A673 (cell line): ENCODE data around the gene GAPDH. TPM values are rescaled to one million over a fixed set of nuclear protein-coding genes. Genes with fewer than 3 reads are reported as not detected.
A peak's percentile ranks its signal among the peaks of the same experiment; 100 is the strongest.

Source experiments
- BruUV-seq: library from RNA; stranded (reverse); fragments of 400-500 nt; replicated peaks from 2 replicates; lab custom pipeline; 2021; lab: Mats Ljungman, UMichigan
- CTCF ChIA-PET: fragments of 300-600 bp; sonication (Branson Sonifier 250); formaldehyde crosslinking; loops from one replicate; lab custom pipeline; 2022; ENCODE audit warnings: antibody characterized with exemption; lab: Charles Lee
- POLR2A ChIA-PET: fragments of 300-600 bp; sonication (Branson Sonifier 250); formaldehyde crosslinking; loops from one replicate; lab custom pipeline; 2022; ENCODE audit warnings: antibody characterized with exemption; ENCODE audit not compliant: low non-redundant PET; lab: Charles Lee
- DNase-seq: peaks from one replicate; pipeline ENCODE4 v3.0.0-alpha.2; 2015; ENCODE audit warnings: low spot score
- H3K27ac ChIP-seq: fragments of 200-600 bp; sonication (generic); 2 replicates; pipeline ENCODE4 v1.5.1; 2016; ENCODE audit warnings: mixed run types, low read depth, mild to moderate bottlenecking, mixed read lengths, antibody characterized with exemption, low read length; ENCODE audit not compliant: poor library complexity, severe bottlenecking
- H3K27me3 ChIP-seq: fragments of 200-600 bp; sonication (generic); replicated peaks from 2 replicates; pipeline ENCODE4 v1.6.1; 2017; ENCODE audit warnings: mixed run types, low read depth, mild to moderate bottlenecking, mixed read lengths, antibody characterized with exemption, low read length; ENCODE audit not compliant: insufficient read depth, poor library complexity
- H3K36me3 ChIP-seq: fragments of 200-600 bp; sonication (generic); 2 replicates; pipeline ENCODE4 v1.6.1; 2016; ENCODE audit warnings: mixed run types, mild to moderate bottlenecking, mixed read lengths, antibody characterized with exemption, low read length; ENCODE audit not compliant: insufficient read depth, poor library complexity, severe bottlenecking
- H3K4me1 ChIP-seq: fragments of 200-600 bp; sonication (generic); 2 replicates; pipeline ENCODE4 v1.6.1; 2017; ENCODE audit warnings: mixed run types, mild to moderate bottlenecking, mixed read lengths, antibody characterized with exemption, low read length; ENCODE audit not compliant: insufficient read depth, poor library complexity, severe bottlenecking
- H3K4me3 ChIP-seq: fragments of 200-600 bp; sonication (generic); 2 replicates; pipeline ENCODE4 v1.5.1; 2016; ENCODE audit warnings: low read depth, mixed run types, mild to moderate bottlenecking, mixed read lengths, low read length; ENCODE audit not compliant: poor library complexity, severe bottlenecking
- H3K9me3 ChIP-seq: fragments of 200-600 bp; sonication (generic); 2 replicates; pipeline ENCODE4 v1.6.1; 2016; ENCODE audit warnings: mixed run types, low read depth, mild to moderate bottlenecking, mixed read lengths, antibody characterized with exemption, low read length; ENCODE audit not compliant: poor library complexity, severe bottlenecking
- EZH2 ChIP-seq: fragments of 200-600 bp; sonication (generic); IDR thresholded peaks from 2 replicates; pipeline ENCODE4 v1.6.1; 2017; ENCODE audit warnings: borderline replicate concordance, low read depth, mild to moderate bottlenecking, mixed read lengths, antibody characterized with exemption, low read length; ENCODE audit not compliant: poor library complexity, severe bottlenecking
- intact Hi-C: fragments of 100-400 bp; cut with micrococcal nuclease; formaldehyde crosslinking; loops from one replicate; pipeline ENCODE4 v1.10.0; 2022; ENCODE audit not compliant: unreplicated experiment
- total RNA-seq: library from RNA; stranded (reverse); gene quantifications from 2 replicates; pipeline ENCODE4 v1.2.3, GENCODE V29; 2021
- TF ChIP-seq, protein P1 (sequence below): fragments of 300-800, 200-600 bp; sonication (generic); conservative IDR thresholded peaks from 2 replicates; pipeline ENCODE4 v1.5.1; 2017; ENCODE audit warnings: low read depth, mild to moderate bottlenecking, antibody characterized with exemption, low read length, moderate library complexity, mixed read lengths

GAPDH gene
- total RNA-seq, 1 experiment from 2014 or later: 5,657 TPM

DNA sequence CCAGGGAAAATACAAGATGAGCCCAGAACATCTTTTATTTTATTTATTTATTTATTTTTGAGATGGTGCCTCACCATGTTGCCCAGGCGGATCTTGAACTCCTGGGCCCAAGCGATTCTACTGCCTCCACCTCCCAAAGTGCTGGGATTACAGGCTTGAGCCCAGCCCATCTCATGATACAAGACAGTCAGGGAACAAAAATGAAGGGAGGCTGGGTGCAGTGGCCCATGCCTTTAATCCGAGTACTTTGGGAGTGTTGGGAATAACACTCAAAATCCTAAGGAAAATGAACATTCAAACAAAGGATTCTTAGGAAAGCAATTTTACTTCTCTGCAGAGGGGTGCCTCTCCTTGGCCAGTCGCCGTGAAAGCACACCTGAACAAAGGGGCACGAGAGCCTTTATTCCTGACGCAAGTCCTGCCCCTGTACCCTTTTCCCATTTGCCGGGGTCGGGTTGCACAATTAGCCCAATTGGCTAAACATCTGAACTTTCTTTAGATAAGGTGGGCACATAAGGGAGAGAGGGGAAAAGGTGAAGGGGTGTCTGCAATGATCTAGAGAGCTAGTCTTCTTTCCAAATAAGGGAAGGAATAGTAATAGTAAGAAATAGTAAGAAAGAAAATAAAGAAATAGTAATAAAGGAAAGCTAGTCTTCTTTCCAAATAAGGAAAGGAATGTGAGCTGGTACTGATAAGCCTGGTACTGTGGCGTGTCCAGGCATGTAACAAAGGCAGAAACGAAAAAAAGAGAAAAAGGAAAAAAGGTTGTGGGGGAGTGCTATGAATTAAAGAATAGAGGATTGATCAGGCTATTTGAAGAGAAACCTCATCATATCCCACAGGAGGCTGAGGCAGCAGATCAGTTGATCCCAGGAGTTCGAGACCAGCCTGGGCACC lies 27.0 kb upstream of the GAPDH start:
- POLR2A ChIA-PET: no interaction called here
- H3K36me3 ChIP-seq: peaks cover 47% of the 10 kb centered on the region
- intact Hi-C loops: no loop called here
- H3K4me1 ChIP-seq: peaks cover 5% of the 10 kb centered on the region
- H3K27me3 ChIP-seq: no peaks in the 10 kb centered on the region
- no peak for DNase-seq
- TF ChIP-seq, protein P1, sequence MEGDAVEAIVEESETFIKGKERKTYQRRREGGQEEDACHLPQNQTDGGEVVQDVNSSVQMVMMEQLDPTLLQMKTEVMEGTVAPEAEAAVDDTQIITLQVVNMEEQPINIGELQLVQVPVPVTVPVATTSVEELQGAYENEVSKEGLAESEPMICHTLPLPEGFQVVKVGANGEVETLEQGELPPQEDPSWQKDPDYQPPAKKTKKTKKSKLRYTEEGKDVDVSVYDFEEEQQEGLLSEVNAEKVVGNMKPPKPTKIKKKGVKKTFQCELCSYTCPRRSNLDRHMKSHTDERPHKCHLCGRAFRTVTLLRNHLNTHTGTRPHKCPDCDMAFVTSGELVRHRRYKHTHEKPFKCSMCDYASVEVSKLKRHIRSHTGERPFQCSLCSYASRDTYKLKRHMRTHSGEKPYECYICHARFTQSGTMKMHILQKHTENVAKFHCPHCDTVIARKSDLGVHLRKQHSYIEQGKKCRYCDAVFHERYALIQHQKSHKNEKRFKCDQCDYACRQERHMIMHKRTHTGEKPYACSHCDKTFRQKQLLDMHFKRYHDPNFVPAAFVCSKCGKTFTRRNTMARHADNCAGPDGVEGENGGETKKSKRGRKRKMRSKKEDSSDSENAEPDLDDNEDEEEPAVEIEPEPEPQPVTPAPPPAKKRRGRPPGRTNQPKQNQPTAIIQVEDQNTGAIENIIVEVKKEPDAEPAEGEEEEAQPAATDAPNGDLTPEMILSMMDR: no peak
- H3K27ac ChIP-seq: peak overlapping the region; percentile 52
- H3K4me3 ChIP-seq: no peak overlapping the region
- BruUV-seq: no TSS peak
- no peaks in the 10 kb centered on the region for H3K9me3 ChIP-seq
- CTCF ChIA-PET: no interaction called here

DNA sequence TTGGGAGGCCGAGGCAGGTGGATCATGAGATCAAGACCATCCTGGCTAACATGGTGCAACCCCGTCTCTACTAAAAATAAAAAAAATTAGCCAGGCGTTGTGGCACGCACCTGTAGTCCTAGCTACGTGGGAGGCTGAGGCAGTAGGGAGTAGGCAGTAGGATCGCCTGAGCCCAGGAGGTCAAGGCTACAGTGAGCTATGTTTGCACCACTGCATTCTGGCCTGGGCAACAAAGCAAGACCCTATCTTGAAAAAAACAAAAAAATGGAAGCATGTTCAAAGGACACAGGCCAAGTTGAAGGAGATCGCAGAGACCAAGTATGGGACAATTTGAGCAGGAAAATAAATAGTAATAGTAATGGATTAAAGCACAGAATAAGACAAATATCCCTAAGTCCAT lies 26.2 kb upstream of the GAPDH start:
- H3K4me3 ChIP-seq: no peak overlapping the region
- H3K36me3 ChIP-seq: peaks cover 51% of the 10 kb centered on the region
- TF ChIP-seq, protein P1: no peak
- no peak for TF ChIP-seq EZH2
- no peaks in the 10 kb centered on the region for H3K9me3 ChIP-seq
- BruUV-seq: no TSS peak
- peak overlapping the region; percentile 52 for H3K27ac ChIP-seq
- CTCF ChIA-PET: no interaction called here
- intact Hi-C loops: no loop called here
- peaks cover 5% of the 10 kb centered on the region for H3K4me1 ChIP-seq
- DNase-seq: no peak
- POLR2A ChIA-PET: interaction anchor here (0.5 kb wide), 1 partner anchor 26 kb away, joined by 4 read pairs; the partner anchor contains the start of gene GAPDH
- no peaks in the 10 kb centered on the region for H3K27me3 ChIP-seq

DNA sequence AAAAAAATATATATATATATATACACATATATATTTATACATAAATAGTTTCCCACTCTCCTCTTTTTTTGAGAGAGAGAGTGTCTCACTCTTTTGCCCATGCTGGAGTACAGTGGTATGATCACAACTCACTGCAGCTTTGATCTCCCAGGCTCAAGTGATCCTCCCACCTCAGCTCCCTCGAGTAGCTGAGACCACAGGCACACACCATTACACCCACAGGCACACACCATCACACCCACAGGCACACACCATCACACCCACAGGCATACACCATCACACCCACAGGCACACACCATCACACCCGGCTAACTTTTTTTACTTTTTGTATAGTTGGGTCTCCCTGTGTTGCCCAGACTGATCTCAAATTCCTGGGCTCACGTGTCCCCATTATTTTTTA lies 14.1 kb upstream of the GAPDH start:
- Histone ChIP-seq H3K4me3 (no peak overlapping the region), H3K36me3 (peaks cover 97% of the 10 kb centered on the region), H3K27ac (no peak overlapping the region), H3K27me3 (no peaks in the 10 kb centered on the region), H3K9me3 (no peaks in the 10 kb centered on the region), H3K4me1 (no peaks in the 10 kb centered on the region)
- intact Hi-C loops: no loop called here
- TF ChIP-seq EZH2: no peak
- TF ChIP-seq, protein P1: no peak
- BruUV-seq: no TSS peak
- ChIA-PET POLR2A (no interaction called here), CTCF (interaction anchor here (0.5 kb wide), 1 partner anchor 20 kb away, joined by 7 read pairs; no protein-coding TSS in a partner anchor)
- no peak for DNase-seq
